DND-41 (cell line): ENCODE results near the gene ARHGEF4.

Experiments used
- EZH2 ChIP-seq: IDR thresholded peaks from 3 replicates; pipeline ENCODE4 v1.6.1; 2012; ENCODE audit warnings: borderline replicate concordance, low read depth, mild to moderate bottlenecking, moderate library complexity, low read length, inconsistent platforms; ENCODE audit not compliant: severe bottlenecking
- TF ChIP-seq, protein P1 (sequence below): IDR thresholded peaks from 2 replicates; pipeline ENCODE4 v1.5.1; 2012; ENCODE audit warnings: borderline replicate concordance, low read length, moderate library complexity, mild to moderate bottlenecking; ENCODE audit not compliant: poor library complexity, severe bottlenecking; ENCODE audit errors: extremely low read depth

- TF ChIP-seq, protein P1, sequence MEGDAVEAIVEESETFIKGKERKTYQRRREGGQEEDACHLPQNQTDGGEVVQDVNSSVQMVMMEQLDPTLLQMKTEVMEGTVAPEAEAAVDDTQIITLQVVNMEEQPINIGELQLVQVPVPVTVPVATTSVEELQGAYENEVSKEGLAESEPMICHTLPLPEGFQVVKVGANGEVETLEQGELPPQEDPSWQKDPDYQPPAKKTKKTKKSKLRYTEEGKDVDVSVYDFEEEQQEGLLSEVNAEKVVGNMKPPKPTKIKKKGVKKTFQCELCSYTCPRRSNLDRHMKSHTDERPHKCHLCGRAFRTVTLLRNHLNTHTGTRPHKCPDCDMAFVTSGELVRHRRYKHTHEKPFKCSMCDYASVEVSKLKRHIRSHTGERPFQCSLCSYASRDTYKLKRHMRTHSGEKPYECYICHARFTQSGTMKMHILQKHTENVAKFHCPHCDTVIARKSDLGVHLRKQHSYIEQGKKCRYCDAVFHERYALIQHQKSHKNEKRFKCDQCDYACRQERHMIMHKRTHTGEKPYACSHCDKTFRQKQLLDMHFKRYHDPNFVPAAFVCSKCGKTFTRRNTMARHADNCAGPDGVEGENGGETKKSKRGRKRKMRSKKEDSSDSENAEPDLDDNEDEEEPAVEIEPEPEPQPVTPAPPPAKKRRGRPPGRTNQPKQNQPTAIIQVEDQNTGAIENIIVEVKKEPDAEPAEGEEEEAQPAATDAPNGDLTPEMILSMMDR, result no peak
- no peak for TF ChIP-seq EZH2
Observed at GRCh38 chr2:130930740-130931659, 94.3 kb downstream of the ARHGEF4 start.
